ENCODE results near the gene ABCA2.

The ABCA2 gene

GRCh38 chr9:137037483-137037882 is 9.4 kb upstream of the ABCA2 start:
- no peak for TF ChIP-seq TAF1 (IDR thresholded peaks at IDR 0.05; ENCODE audit: borderline replicate concordance, insufficient read depth, low read length)
- TF ChIP-seq REST (IDR thresholded peaks at IDR 0.05; ENCODE audit: insufficient read depth in 1 of 2, low read depth in 2 of 2, low read length in 2 of 2): no peak

DNA sequence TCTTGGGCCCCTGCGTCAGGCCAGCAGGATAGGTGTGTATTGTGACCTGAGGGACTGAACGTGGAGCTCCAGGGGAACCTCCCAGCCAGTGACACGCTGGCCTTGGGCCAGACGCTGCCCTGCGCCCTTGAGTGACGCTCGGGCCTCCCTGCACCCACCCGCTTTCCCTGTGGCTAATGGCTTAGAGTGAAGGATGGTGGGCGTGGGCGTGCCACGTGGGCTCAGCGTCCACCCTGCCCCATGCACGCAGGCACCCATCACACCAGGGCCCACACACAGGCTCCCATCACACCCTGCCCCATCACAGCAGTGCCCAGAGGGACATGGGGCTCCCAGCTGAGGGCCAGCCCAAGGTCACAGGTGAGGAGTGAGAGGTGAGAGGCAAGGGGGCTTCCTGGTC is 9.0 kb upstream of the ABCA2 start:
- no peak for TF ChIP-seq POLR2AphosphoS5 (IDR thresholded peaks at IDR 0.05; ENCODE audit: low read depth, low read length)
- no peak for TF ChIP-seq REST (IDR thresholded peaks at IDR 0.05; ENCODE audit: insufficient read depth in 1 of 2, low read depth in 2 of 2, low read length in 2 of 2)
- no peak for TF ChIP-seq SIN3A (IDR thresholded peaks at IDR 0.05; ENCODE audit: borderline replicate concordance, insufficient read depth, low read length)

- TF ChIP-seq TAF1 (IDR thresholded peaks at IDR 0.05; ENCODE audit: borderline replicate concordance, insufficient read depth, low read length) (no peak), POLR2AphosphoS5 (IDR thresholded peaks at IDR 0.05; ENCODE audit: low read depth, low read length) (no peak), FOXP2 (optimal IDR thresholded peaks at IDR 0.05; ENCODE audit: borderline replicate concordance, extremely low read depth, extremely low read length, insufficient read depth) (no peak), REST (IDR thresholded peaks at IDR 0.05; ENCODE audit: insufficient read depth in 1 of 2, low read depth in 2 of 2, low read length in 2 of 2) (no peak), SIN3A (IDR thresholded peaks at IDR 0.05; ENCODE audit: borderline replicate concordance, insufficient read depth, low read length) (no peak)
Measured at GRCh38 chr9:137035937-137036336, 7.9 kb upstream of the ABCA2 start.

GRCh38 chr9:137035507-137035834 is 7.4 kb upstream of the ABCA2 start:
- no peak for TF ChIP-seq REST (IDR thresholded peaks at IDR 0.05; ENCODE audit: insufficient read depth in 1 of 2, low read depth in 2 of 2, low read length in 2 of 2)
- 0 out of 2 replicates have a peak, but pooled peaks have one; percentile 19 for TF ChIP-seq POLR2AphosphoS5 (IDR thresholded peaks at IDR 0.05; ENCODE audit: low read depth, low read length)

GRCh38 chr9:137034709-137035506 is 6.9 kb upstream of the ABCA2 start:
- TF ChIP-seq REST (IDR thresholded peaks at IDR 0.05; ENCODE audit: insufficient read depth in 1 of 2, low read depth in 2 of 2, low read length in 2 of 2) (no peak), POLR2AphosphoS5 (IDR thresholded peaks at IDR 0.05; ENCODE audit: low read depth, low read length) (no peak), TAF1 (IDR thresholded peaks at IDR 0.05; ENCODE audit: borderline replicate concordance, insufficient read depth, low read length) (no peak)

Measured in PFSK-1 (cell line).